ENCODE measurements around the gene SETD2.

SETD2 gene

GRCh38 chr3:47002171-47003055, 161.5 kb downstream of the SETD2 start:
- TF ChIP-seq ZC3H10 (CRISPR knock-in tag; IDR thresholded peaks at IDR 0.05) (no peak), ZNF565 (CRISPR knock-in tag; conservative IDR thresholded peaks at IDR 0.05; ENCODE audit: low read depth) (no peak), RARB (CRISPR knock-in tag; IDR thresholded peaks at IDR 0.05) (no peak), POU6F1 (CRISPR knock-in tag; IDR thresholded peaks at IDR 0.05; ENCODE audit: borderline replicate concordance, low read depth) (no peak)
- no peak for ATAC-seq

- TF ChIP-seq TCF4 (CRISPR knock-in tag; IDR thresholded peaks at IDR 0.05; ENCODE audit: borderline replicate concordance) = no peak
- TF ChIP-seq ZFP30 (CRISPR knock-in tag; IDR thresholded peaks at IDR 0.05) = no peak
- TF ChIP-seq ISL1 (CRISPR knock-in tag; IDR thresholded peaks at IDR 0.05) = no peak
- no peak for TF ChIP-seq CSDC2 (CRISPR knock-in tag; IDR thresholded peaks at IDR 0.05)
- TF ChIP-seq ZFP3 (CRISPR knock-in tag; IDR thresholded peaks at IDR 0.05) = no peak
- no peak for TF ChIP-seq ZNF8 (CRISPR knock-in tag; IDR thresholded peaks at IDR 0.05)
- TF ChIP-seq CREB5 (CRISPR knock-in tag; IDR thresholded peaks at IDR 0.05; ENCODE audit: low read depth) = no peak
- ATAC-seq = no peak
Measured at GRCh38 chr3:47001731-47002170, 162.2 kb downstream of the SETD2 start.

GRCh38 chr3:47000922-47001730, 162.8 kb downstream of the SETD2 start:
- no peak for ATAC-seq

GRCh38 chr3:47000198-47000815, 163.6 kb downstream of the SETD2 start:
- ATAC-seq = no peak
- TF ChIP-seq CREB5 (CRISPR knock-in tag; IDR thresholded peaks at IDR 0.05; ENCODE audit: low read depth) (no peak), RARB (CRISPR knock-in tag; IDR thresholded peaks at IDR 0.05) (no peak), PPARA (CRISPR knock-in tag; IDR thresholded peaks at IDR 0.05; ENCODE audit: borderline replicate concordance) (no peak), OSR1 (CRISPR knock-in tag; IDR thresholded peaks at IDR 0.05) (no peak), PATZ1 (CRISPR knock-in tag; IDR thresholded peaks at IDR 0.05; ENCODE audit: borderline replicate concordance) (no peak), ESRRG (CRISPR knock-in tag; IDR thresholded peaks at IDR 0.05) (no peak), ZNF70 (CRISPR knock-in tag; IDR thresholded peaks at IDR 0.05) (no peak), POU6F1 (CRISPR knock-in tag; IDR thresholded peaks at IDR 0.05; ENCODE audit: borderline replicate concordance, low read depth) (no peak), BACH2 (CRISPR knock-in tag; IDR thresholded peaks at IDR 0.05; ENCODE audit: borderline replicate concordance) (no peak), GLIS3 (CRISPR knock-in tag; IDR thresholded peaks at IDR 0.05) (no peak), ARNTL (CRISPR knock-in tag; IDR thresholded peaks at IDR 0.05; ENCODE audit: borderline replicate concordance, low read depth) (no peak), ISL1 (CRISPR knock-in tag; IDR thresholded peaks at IDR 0.05) (no peak), ZC3H10 (CRISPR knock-in tag; IDR thresholded peaks at IDR 0.05) (no peak), ZNF8 (CRISPR knock-in tag; IDR thresholded peaks at IDR 0.05) (no peak), TSHZ2 (CRISPR knock-in tag; IDR thresholded peaks at IDR 0.05) (no peak), ZFP3 (CRISPR knock-in tag; IDR thresholded peaks at IDR 0.05) (no peak), ZFP30 (CRISPR knock-in tag; IDR thresholded peaks at IDR 0.05) (no peak), ZNF565 (CRISPR knock-in tag; conservative IDR thresholded peaks at IDR 0.05; ENCODE audit: low read depth) (no peak), TCF4 (CRISPR knock-in tag; IDR thresholded peaks at IDR 0.05; ENCODE audit: borderline replicate concordance) (no peak)

More at GRCh38 chr3:47000922-47001730, 162.8 kb downstream of the SETD2 start:
- TF ChIP-seq ZFP30 (CRISPR knock-in tag; IDR thresholded peaks at IDR 0.05) (no peak), ZNF565 (CRISPR knock-in tag; conservative IDR thresholded peaks at IDR 0.05; ENCODE audit: low read depth) (no peak), ZNF70 (CRISPR knock-in tag; IDR thresholded peaks at IDR 0.05) (no peak), PPARA (CRISPR knock-in tag; IDR thresholded peaks at IDR 0.05; ENCODE audit: borderline replicate concordance) (no peak), TOX (CRISPR knock-in tag; IDR thresholded peaks at IDR 0.05; ENCODE audit: borderline replicate concordance) (no peak), RARB (CRISPR knock-in tag; IDR thresholded peaks at IDR 0.05) (no peak), BACH2 (CRISPR knock-in tag; IDR thresholded peaks at IDR 0.05; ENCODE audit: borderline replicate concordance) (no peak), ESRRG (CRISPR knock-in tag; IDR thresholded peaks at IDR 0.05) (no peak), TCF4 (CRISPR knock-in tag; IDR thresholded peaks at IDR 0.05; ENCODE audit: borderline replicate concordance) (no peak)
